Activated naive CD8-positive, alpha-beta T cell treated with anti-CD3 and anti-CD28 coated beads, Interleukin-2, amount 50 U/mL, for 24 hours (primary cell): ENCODE results near the gene MYL6B.
"Not testable (repeated sequence)": the region's sequence is repeated elsewhere in the genome, so short reads cannot be mapped to it uniquely, and the experiment has no call there.

Experiments
- ATAC-seq: fragments of 150-1000 bp; cut with Tn5 transposase; one replicate; pipeline ENCODE4 v1.10.0; 2021
- DNase-seq: peaks from one replicate; pipeline ENCODE4 v3.0.0; 2021
- H3K27ac Mint-ChIP-seq: one replicate; pipeline ENCODE4 v1.8.0; 2021; ENCODE audit warnings: mild to moderate bottlenecking, mixed read lengths
- H3K27me3 Mint-ChIP-seq: one replicate; pipeline ENCODE4 v1.8.0; 2021; ENCODE audit warnings: mixed read lengths
- H3K36me3 Mint-ChIP-seq: one replicate; pipeline ENCODE4 v1.8.0; 2021; ENCODE audit warnings: low read depth, mixed read lengths
- H3K4me1 Mint-ChIP-seq: one replicate; pipeline ENCODE4 v1.8.0; 2021; ENCODE audit warnings: mixed read lengths
- H3K4me3 Mint-ChIP-seq: one replicate; pipeline ENCODE4 v1.8.0; 2021; ENCODE audit warnings: mild to moderate bottlenecking, moderate library complexity, mixed read lengths
- H3K9me3 Mint-ChIP-seq: one replicate; pipeline ENCODE4 v1.8.0; 2021; ENCODE audit warnings: mixed read lengths

MYL6B gene

GRCh38 chr12:56152132-56152755 is at the start of gene MYL6B:
TSS of gene MYL6B (plus strand) at chr12:56152587. CDS start at chr12:56153919, 1,332 bp downstream.
- Mint-ChIP-seq H3K4me1 (peaks cover 42% of the 10 kb centered on the region), H3K4me3 (peak within 1 kb of the TSS; percentile 85), H3K27ac (peak within 1 kb of the TSS; percentile 98), H3K36me3 (peaks cover 9% of the 10 kb centered on the region), H3K27me3 (no peaks in the 10 kb centered on the region), H3K9me3 (no peaks in the 10 kb centered on the region)
- DNase-seq = peak; percentile 94
- ATAC-seq = peak; percentile 88

DNA sequence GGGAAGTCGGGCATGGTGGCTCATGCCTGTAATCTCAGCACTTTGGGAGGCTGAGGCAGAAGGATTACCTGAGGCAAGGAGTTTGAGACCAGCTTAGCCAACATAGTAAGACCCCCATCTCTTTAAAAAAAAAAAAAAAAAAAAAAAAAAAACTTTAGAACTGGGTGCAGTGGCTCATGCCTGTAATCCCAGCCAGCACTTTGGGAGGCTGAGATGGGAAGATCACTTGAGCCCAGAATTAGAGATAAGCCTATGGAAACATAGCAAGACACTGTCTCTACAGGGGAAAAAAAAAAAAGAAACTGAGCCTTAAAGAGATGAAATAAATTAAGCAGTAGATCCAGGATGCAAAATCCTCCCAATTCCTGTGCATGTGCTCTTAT is 49.7 kb upstream of the MYL6B start:
- H3K27ac Mint-ChIP-seq = peak overlapping the region; percentile 99
- no peak for DNase-seq
- H3K4me3 Mint-ChIP-seq = peak overlapping the region; percentile 98
- H3K9me3 Mint-ChIP-seq = no peaks in the 10 kb centered on the region
- peaks cover 34% of the 10 kb centered on the region for H3K36me3 Mint-ChIP-seq
- H3K27me3 Mint-ChIP-seq = no peaks in the 10 kb centered on the region
- H3K4me1 Mint-ChIP-seq = peaks cover 47% of the 10 kb centered on the region
- no peak for ATAC-seq

GRCh38 chr12:56103066-56103711 is 49.2 kb upstream of the MYL6B start:
- H3K27ac Mint-ChIP-seq = peak overlapping the region; percentile 99
- no peak for ATAC-seq
- no peak for DNase-seq
- no peaks in the 10 kb centered on the region for H3K27me3 Mint-ChIP-seq
- peak overlapping the region; percentile 98 for H3K4me3 Mint-ChIP-seq
- H3K4me1 Mint-ChIP-seq = peaks cover 48% of the 10 kb centered on the region
- peaks cover 39% of the 10 kb centered on the region for H3K36me3 Mint-ChIP-seq
- H3K9me3 Mint-ChIP-seq = no peaks in the 10 kb centered on the region

- H3K27ac Mint-ChIP-seq = peak overlapping the region; percentile 99
These were observed 48.6 kb upstream of the MYL6B start for GRCh38 chr12:56103823-56104108.

GRCh38 chr12:56104109-56104814 is 48.1 kb upstream of the MYL6B start, which contains the start of gene PA2G4:
TSS of gene PA2G4 (plus strand) at chr12:56104559. CDS start at chr12:56104738, 179 bp downstream.
- Mint-ChIP-seq H3K9me3 (no peaks in the 10 kb centered on the region), H3K27ac (peak within 1 kb of the TSS; percentile 99), H3K4me1 (peaks cover 49% of the 10 kb centered on the region), H3K4me3 (peak within 1 kb of the TSS; percentile 98), H3K27me3 (no peaks in the 10 kb centered on the region), H3K36me3 (peaks cover 50% of the 10 kb centered on the region)
- DNase-seq = peak; percentile 98
- peak; percentile 97 for ATAC-seq

More at GRCh38 chr12:56103823-56104108, 48.6 kb upstream of the MYL6B start:
- no peak for ATAC-seq
- H3K4me1 Mint-ChIP-seq = peaks cover 49% of the 10 kb centered on the region
- H3K36me3 Mint-ChIP-seq = peaks cover 45% of the 10 kb centered on the region
- H3K4me3 Mint-ChIP-seq = peak overlapping the region; percentile 98
- H3K9me3 Mint-ChIP-seq = no peaks in the 10 kb centered on the region
- no peaks in the 10 kb centered on the region for H3K27me3 Mint-ChIP-seq
- no peak for DNase-seq

GRCh38 chr12:56104815-56105608 is 47.4 kb upstream of the MYL6B start:
- Mint-ChIP-seq H3K4me1 (peaks cover 50% of the 10 kb centered on the region), H3K9me3 (no peaks in the 10 kb centered on the region), H3K27me3 (no peaks in the 10 kb centered on the region), H3K36me3 (peaks cover 56% of the 10 kb centered on the region), H3K4me3 (peak overlapping the region; percentile 98), H3K27ac (peak overlapping the region; percentile 99)
- DNase-seq = peak; percentile 39
- ATAC-seq = peak; percentile 2

GRCh38 chr12:56105609-56105902 is 46.8 kb upstream of the MYL6B start:
- peak overlapping the region; percentile 99 for H3K27ac Mint-ChIP-seq
- no peaks in the 10 kb centered on the region for H3K27me3 Mint-ChIP-seq
- DNase-seq (no peak), ATAC-seq (no peak)
- peaks cover 60% of the 10 kb centered on the region for H3K36me3 Mint-ChIP-seq
- H3K4me1 Mint-ChIP-seq = peaks cover 50% of the 10 kb centered on the region
- no peaks in the 10 kb centered on the region for H3K9me3 Mint-ChIP-seq
- peak overlapping the region; percentile 98 for H3K4me3 Mint-ChIP-seq

- Mint-ChIP-seq H3K9me3 (no peaks in the 10 kb centered on the region), H3K27ac (peak overlapping the region; percentile 63), H3K36me3 (peaks cover 76% of the 10 kb centered on the region), H3K4me3 (peak overlapping the region; percentile 98), H3K4me1 (peaks cover 44% of the 10 kb centered on the region), H3K27me3 (no peaks in the 10 kb centered on the region)
- DNase-seq (no peak), ATAC-seq (no peak)
These were observed 45.1 kb upstream of the MYL6B start for GRCh38 chr12:56107242-56107641.

DNA sequence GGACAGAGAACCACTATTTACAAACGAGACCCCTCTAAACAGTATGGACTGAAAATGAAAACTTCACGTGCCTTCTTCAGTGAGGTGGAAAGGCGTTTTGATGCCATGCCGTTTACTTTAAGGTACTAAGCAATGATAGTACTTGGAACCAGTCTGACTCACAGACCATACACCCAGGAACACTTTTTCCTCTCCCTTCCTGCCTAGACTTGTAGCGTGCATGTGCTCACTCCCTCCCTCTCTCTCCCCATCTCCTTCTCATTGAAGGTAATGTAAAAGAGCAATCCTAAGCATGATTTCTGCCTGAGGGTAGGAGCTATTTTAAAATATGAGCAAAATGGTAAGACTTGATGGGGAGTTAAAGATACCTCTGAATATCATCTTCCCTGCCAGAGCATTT is 41.8 kb upstream of the MYL6B start:
- H3K27ac Mint-ChIP-seq = no peak overlapping the region
- no peaks in the 10 kb centered on the region for H3K27me3 Mint-ChIP-seq
- no peak for DNase-seq
- peaks cover 82% of the 10 kb centered on the region for H3K36me3 Mint-ChIP-seq
- H3K9me3 Mint-ChIP-seq = no peaks in the 10 kb centered on the region
- H3K4me1 Mint-ChIP-seq = peaks cover 34% of the 10 kb centered on the region
- no peak for ATAC-seq
- H3K4me3 Mint-ChIP-seq = no peak overlapping the region

DNA sequence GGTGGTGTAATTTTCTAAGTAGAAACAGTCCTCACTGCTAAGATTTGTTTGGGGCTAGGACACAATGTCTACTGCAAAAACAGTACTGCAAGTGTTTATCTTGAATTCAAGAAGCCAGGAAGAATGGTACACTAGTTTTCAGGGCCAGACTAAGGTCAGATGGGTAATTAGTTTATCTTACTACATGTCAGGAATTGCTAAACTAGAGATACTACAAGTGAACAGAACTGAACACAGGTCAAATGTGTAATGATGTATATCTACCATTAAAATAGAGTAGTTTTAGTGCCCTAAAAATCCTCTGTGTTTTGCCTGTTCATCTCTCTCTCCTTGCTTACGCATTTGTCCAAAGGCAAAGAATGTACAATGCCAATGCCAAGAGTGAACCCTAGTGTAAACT is 38.3 kb upstream of the MYL6B start:
- DNase-seq (no peak), ATAC-seq (no peak)
- H3K4me3 Mint-ChIP-seq = peak overlapping the region; percentile 12
- H3K27ac Mint-ChIP-seq = peak overlapping the region; percentile 29
- H3K36me3 Mint-ChIP-seq = peaks cover 69% of the 10 kb centered on the region
- no peaks in the 10 kb centered on the region for H3K9me3 Mint-ChIP-seq
- peaks cover 4% of the 10 kb centered on the region for H3K27me3 Mint-ChIP-seq
- H3K4me1 Mint-ChIP-seq = peaks cover 35% of the 10 kb centered on the region

DNA sequence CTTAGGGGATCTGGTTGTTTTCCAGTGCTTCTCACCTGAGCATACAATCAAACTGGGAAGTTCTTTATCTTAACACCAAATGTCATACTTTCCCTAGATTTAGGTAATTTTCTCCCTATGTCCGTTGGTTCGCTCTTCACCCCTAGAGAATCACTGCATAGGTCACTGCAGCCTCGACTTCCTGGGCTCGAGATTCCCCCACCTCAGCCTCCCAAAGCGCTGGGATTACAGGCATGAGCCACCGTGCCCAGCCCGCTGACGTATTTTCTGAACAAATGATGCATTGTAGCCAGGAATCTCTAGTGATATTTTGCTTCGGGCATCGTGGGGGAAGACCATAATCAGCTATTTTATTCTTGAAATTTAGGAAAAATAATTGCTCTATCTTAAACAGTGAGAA is 37.1 kb upstream of the MYL6B start:
- Mint-ChIP-seq H3K27ac (peak overlapping the region; percentile 99), H3K4me3 (peak overlapping the region; percentile 96), H3K36me3 (peaks cover 61% of the 10 kb centered on the region), H3K4me1 (peaks cover 46% of the 10 kb centered on the region), H3K9me3 (no peaks in the 10 kb centered on the region), H3K27me3 (peaks cover 4% of the 10 kb centered on the region)
- ATAC-seq = no peak
- DNase-seq = no peak

GRCh38 chr12:56116267-56117081 is 35.9 kb upstream of the MYL6B start, which contains the start of gene RPL41:
TSS of gene RPL41 (plus strand) at chr12:56116633.
- peaks cover 46% of the 10 kb centered on the region for H3K4me1 Mint-ChIP-seq
- ATAC-seq (peak; percentile 21), DNase-seq (peak; percentile 93)
- peaks cover 4% of the 10 kb centered on the region for H3K27me3 Mint-ChIP-seq
- peak within 1 kb of the TSS; percentile 96 for H3K4me3 Mint-ChIP-seq
- H3K27ac Mint-ChIP-seq = peak within 1 kb of the TSS; percentile 99
- peaks cover 56% of the 10 kb centered on the region for H3K36me3 Mint-ChIP-seq
- H3K9me3 Mint-ChIP-seq = no peaks in the 10 kb centered on the region

- H3K27me3 Mint-ChIP-seq, ATAC-seq, H3K9me3 Mint-ChIP-seq, DNase-seq: not testable (repeated sequence)
- Mint-ChIP-seq H3K36me3 (peaks cover 50% of the 10 kb centered on the region), H3K4me3 (peak overlapping the region; percentile 96), H3K27ac (peak overlapping the region; percentile 99), H3K4me1 (peaks cover 45% of the 10 kb centered on the region)
These were observed 35.2 kb upstream of the MYL6B start for GRCh38 chr12:56117082-56117706.
